GM12875 (cell line): Measurements from ENCODE around the gene BORCS5.

ENCODE experiments used
- H3K4me3 ChIP-seq: one replicate; pipeline ENCODE4 v1.5.1; 2011; ENCODE audit warnings: low read depth, low read length, control low read depth
- TF ChIP-seq, protein P1 (sequence below): IDR thresholded peaks from 2 replicates; pipeline ENCODE4 v1.5.1; 2011; ENCODE audit warnings: low read depth, mild to moderate bottlenecking, control low read depth, inconsistent platforms, low read length, moderate library complexity, borderline replicate concordance; ENCODE audit not compliant: insufficient read depth

BORCS5 gene

DNA sequence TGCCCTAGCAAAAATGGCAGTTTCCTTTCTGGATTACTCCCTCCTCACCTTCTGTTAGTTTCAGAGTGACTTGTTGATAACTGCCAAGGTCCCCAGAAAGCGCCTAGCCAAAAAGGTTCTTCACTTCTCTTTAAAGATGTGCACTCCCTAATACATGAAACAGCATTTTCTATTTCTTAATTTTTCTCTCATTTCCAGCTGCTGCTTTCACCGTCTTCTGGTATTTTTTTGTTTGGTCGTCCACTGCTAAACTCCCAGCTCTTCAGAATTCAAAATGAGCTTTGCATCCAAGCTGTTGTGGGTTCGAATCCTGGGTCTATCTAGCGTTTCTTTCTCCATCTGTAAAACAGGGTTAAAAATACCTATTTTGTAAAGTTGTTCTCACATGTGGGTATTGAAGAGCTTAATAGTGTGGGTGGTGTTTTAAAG is 397 bp upstream of the BORCS5 start:
- TF ChIP-seq, protein P1, sequence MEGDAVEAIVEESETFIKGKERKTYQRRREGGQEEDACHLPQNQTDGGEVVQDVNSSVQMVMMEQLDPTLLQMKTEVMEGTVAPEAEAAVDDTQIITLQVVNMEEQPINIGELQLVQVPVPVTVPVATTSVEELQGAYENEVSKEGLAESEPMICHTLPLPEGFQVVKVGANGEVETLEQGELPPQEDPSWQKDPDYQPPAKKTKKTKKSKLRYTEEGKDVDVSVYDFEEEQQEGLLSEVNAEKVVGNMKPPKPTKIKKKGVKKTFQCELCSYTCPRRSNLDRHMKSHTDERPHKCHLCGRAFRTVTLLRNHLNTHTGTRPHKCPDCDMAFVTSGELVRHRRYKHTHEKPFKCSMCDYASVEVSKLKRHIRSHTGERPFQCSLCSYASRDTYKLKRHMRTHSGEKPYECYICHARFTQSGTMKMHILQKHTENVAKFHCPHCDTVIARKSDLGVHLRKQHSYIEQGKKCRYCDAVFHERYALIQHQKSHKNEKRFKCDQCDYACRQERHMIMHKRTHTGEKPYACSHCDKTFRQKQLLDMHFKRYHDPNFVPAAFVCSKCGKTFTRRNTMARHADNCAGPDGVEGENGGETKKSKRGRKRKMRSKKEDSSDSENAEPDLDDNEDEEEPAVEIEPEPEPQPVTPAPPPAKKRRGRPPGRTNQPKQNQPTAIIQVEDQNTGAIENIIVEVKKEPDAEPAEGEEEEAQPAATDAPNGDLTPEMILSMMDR: no peak
- H3K4me3 ChIP-seq: peak overlapping the region; percentile 94

DNA sequence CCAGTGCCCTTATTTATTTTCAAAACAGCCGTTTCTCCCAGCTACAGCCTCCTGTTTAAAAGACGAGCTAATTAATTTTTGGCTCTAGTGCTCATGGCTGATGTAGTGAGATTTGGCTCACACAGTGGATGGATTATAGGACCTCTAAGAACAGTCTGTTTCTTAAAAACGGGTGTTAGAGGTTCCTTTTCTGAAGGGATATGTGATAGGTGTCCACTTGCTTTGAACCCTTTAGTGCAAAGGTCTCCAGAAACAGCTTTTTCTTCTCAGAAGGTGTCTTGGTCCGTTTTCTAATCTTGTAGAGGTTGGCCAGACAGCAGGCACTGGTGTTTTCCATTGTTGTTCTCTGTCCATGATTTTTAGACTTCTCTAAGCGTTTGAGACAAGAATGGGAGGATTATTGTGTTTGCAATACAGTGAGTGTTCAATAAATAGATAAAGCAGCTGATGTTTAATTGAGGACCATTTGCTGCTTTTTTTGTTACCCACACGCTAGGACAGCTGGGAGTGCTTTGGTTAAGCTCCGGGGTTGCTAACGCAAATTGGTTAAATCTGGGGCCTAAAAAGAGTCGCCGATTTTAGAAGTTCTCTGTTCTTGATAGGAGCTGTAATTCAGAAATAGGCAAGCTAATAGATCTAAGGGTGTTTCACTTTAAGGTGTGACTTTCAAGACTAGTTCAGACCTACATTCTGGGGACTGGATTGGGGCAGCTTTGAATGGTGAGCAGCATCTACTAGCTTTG is 1.0 kb downstream of the BORCS5 start:
- peak overlapping the region; percentile 94 for H3K4me3 ChIP-seq
- TF ChIP-seq, protein P1: no peak

DNA sequence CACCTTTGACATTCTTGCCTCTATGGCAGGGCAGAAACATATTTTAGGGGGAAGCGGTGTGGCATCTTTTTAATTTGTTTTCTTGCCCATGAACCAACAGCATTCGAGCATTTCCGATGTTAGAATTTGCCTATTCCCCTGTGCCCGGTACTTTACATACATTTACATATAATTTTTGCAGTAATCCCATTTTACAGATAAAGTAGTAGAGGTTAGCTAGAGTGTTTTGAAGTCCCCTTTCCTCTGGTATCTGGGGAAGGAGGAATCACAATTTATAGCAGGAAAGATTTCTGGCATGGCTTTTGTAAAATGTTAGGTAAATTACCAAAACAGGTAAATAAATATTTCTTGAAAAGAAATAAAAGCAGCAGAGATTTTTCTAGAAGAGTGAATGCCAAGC is 1.6 kb downstream of the BORCS5 start:
- H3K4me3 ChIP-seq: peak overlapping the region; percentile 94
- TF ChIP-seq, protein P1: no peak

DNA sequence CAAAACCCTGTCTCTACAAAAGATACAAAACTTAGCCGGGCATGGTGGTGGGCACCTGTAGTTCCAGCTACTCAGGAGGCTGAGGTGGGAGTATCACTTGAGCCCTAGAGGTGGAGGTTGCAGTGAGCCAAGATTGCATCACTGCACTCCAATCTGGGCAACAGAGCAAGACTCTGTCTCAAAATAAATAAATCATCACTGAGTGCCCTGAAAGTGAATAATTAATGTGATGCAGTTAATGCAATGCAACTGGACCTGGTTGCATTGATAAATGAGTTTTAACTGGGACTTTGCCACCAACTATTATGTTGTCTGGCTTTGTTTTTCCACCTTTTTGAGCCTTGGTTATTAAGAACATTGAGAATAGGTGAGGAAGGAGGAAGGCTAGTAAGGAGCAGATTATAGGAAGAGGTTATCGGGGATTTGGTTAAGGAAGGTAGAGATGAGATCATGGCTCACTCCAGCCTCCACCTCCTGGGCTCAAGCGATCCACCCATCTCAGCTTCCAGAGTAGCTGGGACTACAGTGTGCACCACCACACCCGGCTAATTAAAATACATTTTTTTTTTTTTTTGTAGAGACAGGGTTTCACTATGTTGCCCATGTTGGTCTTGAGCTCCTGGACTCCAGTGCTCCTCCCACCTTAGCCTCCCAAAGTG is 8.0 kb downstream of the BORCS5 start:
- TF ChIP-seq, protein P1: no peak
- no peak overlapping the region for H3K4me3 ChIP-seq

DNA sequence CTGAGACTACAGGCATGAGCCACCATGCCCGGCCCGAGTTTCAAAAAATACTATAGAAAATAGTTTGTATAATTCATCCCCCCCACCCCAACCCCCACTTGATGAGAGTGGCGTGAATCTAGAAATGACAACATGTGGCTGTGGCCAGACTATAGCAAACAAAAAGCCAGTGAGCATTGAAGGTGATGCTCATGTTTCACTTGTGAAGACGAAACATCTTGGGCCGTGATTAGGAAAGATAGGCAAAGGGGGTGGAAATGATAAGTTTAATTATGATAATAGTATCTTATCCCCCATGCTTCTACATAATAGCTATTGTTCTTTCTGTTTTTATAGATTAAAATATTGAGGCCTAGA is 8.5 kb downstream of the BORCS5 start:
- TF ChIP-seq, protein P1: no peak
- H3K4me3 ChIP-seq: no peak overlapping the region

DNA sequence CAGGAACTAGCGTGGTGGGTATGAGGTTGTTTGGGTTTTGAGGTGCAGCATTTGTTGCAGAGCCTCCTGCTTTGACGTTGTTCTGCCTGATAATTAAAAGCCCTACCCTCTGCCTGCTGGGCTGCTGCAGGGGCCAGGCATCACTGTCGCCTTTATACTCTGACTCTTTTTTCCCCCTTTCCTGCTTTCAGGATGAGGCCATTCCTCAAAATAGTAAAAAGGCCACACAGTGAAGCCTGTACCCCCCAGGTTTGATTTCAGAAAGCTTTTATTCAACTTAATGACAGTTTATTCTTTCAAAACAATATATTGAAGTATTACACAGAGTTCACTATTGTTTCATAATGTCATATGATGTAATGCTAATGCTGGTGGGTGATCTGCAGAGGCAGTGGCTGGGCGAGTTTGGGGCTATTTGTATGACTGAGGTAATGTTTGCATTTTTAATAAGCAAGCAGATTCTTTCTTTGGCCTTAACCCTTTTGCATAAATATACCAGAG is 9.1 kb downstream of the BORCS5 start:
- TF ChIP-seq, protein P1: no peak
- H3K4me3 ChIP-seq: no peak overlapping the region
